Fibroblast of pulmonary artery (primary cell): ENCODE data around the gene MFAP1.
"Not testable (repeated sequence)": the region's sequence is repeated elsewhere in the genome, so short reads cannot be mapped to it uniquely, and the experiment has no call there.

ENCODE experiments used
- DNase-seq: peaks from one replicate; pipeline ENCODE4 v3.0.0-alpha.2; 2010; ENCODE audit warnings: low read depth
- H3K4me3 ChIP-seq: replicated peaks from 2 replicates; pipeline ENCODE4 v1.5.1; 2011; ENCODE audit warnings: low read depth, mild to moderate bottlenecking, control low read depth, low read length, moderate library complexity
- TF ChIP-seq, protein P1 (sequence below): IDR thresholded peaks from 2 replicates; pipeline ENCODE4 v1.5.1; 2011; ENCODE audit warnings: mild to moderate bottlenecking, control low read depth, low read length, inconsistent platforms; ENCODE audit errors: missing control alignments

The MFAP1 gene

DNA sequence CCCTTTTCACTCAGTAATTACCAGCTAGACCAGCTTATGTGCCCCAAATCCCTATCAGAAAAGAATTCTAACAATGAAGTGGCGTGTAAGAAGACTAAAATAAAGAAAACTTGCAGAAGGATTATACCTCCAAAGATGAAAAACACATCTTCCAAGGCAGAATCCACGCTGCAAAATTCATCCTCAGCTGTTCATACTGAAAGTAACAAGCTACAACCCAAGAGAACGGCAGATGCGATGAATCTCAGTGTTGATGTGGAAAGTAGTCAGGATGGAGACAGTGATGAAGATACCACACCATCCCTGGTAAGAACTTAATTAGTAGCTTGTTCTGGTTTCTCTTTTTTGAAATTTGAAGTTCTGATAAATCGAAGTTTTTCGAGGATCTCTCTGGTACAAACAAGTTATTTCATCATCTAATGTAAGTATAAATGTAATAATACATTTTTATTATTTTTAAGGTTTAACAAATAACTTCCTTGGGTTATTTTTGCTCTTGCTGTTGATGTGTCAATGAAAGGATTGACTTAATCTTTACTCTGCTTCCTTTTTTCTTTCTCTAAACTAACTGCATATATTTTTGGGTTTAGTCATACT lies 3.7 kb upstream of the MFAP1 start:
- TF ChIP-seq, protein P1, sequence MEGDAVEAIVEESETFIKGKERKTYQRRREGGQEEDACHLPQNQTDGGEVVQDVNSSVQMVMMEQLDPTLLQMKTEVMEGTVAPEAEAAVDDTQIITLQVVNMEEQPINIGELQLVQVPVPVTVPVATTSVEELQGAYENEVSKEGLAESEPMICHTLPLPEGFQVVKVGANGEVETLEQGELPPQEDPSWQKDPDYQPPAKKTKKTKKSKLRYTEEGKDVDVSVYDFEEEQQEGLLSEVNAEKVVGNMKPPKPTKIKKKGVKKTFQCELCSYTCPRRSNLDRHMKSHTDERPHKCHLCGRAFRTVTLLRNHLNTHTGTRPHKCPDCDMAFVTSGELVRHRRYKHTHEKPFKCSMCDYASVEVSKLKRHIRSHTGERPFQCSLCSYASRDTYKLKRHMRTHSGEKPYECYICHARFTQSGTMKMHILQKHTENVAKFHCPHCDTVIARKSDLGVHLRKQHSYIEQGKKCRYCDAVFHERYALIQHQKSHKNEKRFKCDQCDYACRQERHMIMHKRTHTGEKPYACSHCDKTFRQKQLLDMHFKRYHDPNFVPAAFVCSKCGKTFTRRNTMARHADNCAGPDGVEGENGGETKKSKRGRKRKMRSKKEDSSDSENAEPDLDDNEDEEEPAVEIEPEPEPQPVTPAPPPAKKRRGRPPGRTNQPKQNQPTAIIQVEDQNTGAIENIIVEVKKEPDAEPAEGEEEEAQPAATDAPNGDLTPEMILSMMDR: no peak
- peak overlapping the region; percentile 69 for H3K4me3 ChIP-seq
- DNase-seq: peak; percentile 10

DNA sequence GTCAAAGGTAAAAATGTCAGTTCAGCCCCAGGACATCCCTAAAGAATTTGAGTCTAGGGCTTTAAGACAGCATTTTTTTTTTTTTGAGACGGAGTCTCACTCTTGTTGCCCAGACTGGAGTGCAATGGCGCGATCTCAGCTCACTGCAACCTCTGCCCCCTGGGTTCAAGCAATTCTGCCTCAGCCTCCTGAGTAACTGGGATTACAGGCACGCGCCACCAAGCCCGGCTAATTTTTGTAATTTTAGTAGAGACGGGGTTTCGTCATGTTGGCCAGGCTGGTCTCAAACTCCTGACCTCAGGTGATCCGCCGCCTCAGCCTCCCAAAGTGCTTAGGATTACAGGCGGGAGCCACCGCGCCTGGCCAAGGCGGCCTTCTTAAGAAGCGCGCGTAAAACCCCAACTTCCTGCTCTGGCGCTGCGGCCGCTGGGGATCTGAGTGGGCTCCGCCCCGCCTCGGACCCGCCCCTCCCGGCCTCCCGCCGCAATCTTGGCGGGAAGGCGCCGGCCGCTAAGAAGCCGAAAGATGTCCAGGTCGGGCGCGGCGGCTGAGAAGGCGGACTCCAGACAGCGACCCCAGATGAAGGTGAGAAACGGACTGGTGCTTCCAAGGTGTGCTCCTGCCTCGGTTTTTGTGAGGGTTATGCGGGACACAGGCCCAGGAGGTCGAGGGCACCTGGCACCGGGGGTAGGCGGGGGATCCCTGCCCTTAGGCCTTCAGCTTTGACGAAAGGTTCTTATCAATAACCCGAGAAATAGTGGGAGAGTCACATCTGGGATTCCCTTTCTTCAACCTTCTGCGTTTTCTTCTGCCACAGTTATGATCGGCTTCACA lies 2.2 kb upstream of the MFAP1 start, which contains the start of gene WDR76:
Gene WDR76, plus strand, starts transcription at position 495 of the 834 bp plus-strand sequence. Its CDS starts 31 bp downstream, at position 526.
- TF ChIP-seq, protein P1: no peak
- peak; percentile 77 for DNase-seq
- H3K4me3 ChIP-seq: peak within 1 kb of the TSS; percentile 69

DNA sequence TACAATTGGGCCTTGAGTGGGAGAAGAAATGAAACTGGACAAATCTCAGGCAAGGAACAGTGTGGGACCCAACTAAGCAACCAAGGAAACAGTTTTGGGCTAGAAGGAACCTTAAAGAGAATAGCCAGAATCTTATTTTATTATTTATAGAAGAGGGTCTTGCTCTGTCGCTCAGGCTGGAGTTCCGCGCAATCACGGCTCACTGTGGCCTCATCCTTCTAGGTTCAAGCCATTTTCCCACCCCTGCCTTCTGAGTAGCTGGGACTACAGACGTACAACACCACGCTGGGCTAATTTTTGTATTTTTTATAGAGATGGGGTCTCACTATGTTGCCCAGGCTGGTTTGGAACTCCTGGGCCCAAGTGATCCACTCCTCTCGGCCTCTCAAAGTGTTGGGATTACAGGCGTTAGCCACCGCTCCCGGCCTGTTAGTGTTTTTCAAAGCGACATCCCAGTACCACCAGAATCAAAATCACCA lies 1.6 kb upstream of the MFAP1 start:
- peak overlapping the region; percentile 69 for H3K4me3 ChIP-seq
- TF ChIP-seq, protein P1: no peak
- no peak for DNase-seq

DNA sequence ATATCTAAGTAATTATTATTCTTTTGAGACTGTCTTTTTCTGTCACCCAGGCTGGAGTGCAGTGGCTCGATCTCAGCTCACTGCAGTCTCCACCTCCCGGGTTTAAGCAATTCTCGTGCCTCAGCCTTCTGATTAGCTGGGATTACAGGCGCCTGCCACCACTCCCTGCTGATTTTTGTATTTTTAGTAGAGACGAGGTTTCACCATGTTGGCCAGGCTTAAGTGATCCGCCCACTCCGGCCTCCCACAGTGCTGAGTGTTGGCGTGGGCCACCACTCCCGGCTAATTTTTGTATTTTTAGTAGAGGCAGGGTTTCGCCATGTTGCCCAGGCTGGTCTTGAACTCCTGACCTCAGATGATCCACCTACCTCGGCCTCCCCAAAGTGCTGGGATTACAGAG lies 815 bp upstream of the MFAP1 start:
- DNase-seq, H3K4me3 ChIP-seq: not testable (repeated sequence)

DNA sequence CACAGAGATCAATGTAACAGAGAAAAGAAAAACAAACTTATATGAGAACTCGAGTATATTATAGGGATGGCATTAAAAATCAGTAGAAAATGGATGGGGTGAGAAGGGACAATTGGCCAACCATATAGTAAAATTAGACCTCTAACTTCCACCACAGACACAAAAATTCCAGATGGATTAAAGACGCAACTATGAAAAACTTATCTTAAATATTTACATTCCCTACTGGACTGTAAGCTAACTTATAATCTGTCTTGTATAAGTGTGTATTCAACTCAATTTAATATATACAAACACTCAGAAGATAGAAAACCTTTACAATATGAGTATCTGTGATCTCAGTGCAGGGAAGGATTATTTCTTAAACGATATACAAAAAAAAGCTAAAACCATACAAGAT lies 3.0 kb downstream of the MFAP1 start:
- no peak overlapping the region for H3K4me3 ChIP-seq
- no peak for DNase-seq
- TF ChIP-seq, protein P1: no peak

DNA sequence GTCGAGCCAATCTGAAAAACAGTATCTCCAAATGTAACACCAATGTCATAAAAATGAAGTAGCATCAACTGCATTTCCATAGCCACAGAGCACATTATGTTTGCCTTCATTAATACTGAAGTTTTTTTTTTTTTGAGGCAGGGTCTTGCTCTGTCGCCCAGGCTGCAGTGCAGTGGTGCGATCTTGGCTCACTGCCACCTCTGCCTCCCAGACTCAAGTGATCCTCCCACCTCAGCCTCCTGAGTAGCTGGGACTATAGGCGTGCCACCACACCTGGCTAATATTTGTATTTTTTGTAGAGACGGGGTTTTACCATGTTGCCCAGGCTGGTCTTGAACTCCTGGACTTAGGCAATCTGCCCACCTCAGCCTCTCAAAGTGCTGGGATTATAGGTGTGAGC lies 9.4 kb downstream of the MFAP1 start:
- H3K4me3 ChIP-seq, DNase-seq: not testable (repeated sequence)

DNA sequence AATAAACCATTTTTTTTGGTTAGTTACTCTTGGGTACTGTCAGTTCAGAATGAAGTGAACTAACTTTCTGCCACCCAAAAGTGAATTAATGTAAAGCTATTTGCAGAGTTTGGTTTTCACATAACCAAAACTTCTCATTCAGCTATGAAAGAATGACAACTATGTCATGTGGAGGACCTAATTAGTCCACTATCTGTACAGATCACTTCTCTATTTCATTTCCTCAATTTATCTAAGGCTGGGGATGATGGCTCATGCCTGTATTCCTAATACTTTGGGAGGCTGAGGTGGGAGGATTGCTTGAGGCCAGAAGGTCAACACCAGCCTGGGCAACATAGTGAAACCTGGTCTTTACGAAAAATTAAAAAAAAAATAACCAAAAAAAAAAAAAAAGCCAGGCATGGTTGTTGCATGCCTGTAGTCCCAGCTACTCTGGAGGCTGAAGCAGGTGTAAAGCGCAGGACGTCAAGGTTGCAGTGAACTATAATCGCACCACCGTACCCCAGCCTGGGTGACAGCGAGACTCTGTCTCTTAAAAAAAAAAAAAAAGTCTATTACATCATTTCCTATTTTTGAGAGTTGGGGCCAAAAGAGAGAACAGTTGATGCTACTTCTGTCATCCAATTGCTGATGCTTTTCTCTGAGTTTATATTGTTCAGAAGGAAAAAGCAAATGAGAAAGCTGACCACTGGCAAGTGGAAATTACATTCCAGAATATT lies 15.4 kb downstream of the MFAP1 start:
- TF ChIP-seq, protein P1: no peak
- no peak overlapping the region for H3K4me3 ChIP-seq
- no peak for DNase-seq
